Dedifferentiated amniotic fluid mesenchymal stem cell (primary cell): ENCODE data around the gene ISM1.

Experiments used
- DNase-seq: peaks from one replicate; pipeline ENCODE4 v3.0.0-alpha.2; 2016; ENCODE audit errors: extremely low spot score

ISM1 gene

GRCh38 chr20:13256606-13257005 is 35.5 kb downstream of the ISM1 start:
- DNase-seq, result no peak

- DNase-seq, result no peak
Observed at GRCh38 chr20:13259921-13260320, 38.8 kb downstream of the ISM1 start.

- no peak for DNase-seq
Observed at GRCh38 chr20:13260650-13261279, 39.7 kb downstream of the ISM1 start.

- DNase-seq, result no peak
Observed at GRCh38 chr20:13261460-13262301, 40.6 kb downstream of the ISM1 start.

GRCh38 chr20:13262302-13262650 is 41.2 kb downstream of the ISM1 start:
- DNase-seq, result no peak

GRCh38 chr20:13262671-13263360 is 41.7 kb downstream of the ISM1 start:
- DNase-seq, result no peak

GRCh38 chr20:13263451-13263850 is 42.4 kb downstream of the ISM1 start:
- DNase-seq, result no peak

- no peak for DNase-seq
Observed at GRCh38 chr20:13264907-13265306, 43.8 kb downstream of the ISM1 start.

- DNase-seq, result no peak
Observed at GRCh38 chr20:13265941-13266340, 44.9 kb downstream of the ISM1 start.

- DNase-seq, result no peak
Observed at GRCh38 chr20:13267231-13267630, 46.2 kb downstream of the ISM1 start.

- DNase-seq, result no peak
Observed at GRCh38 chr20:13268953-13269352, 47.9 kb downstream of the ISM1 start.

- no peak for DNase-seq
Observed at GRCh38 chr20:13270211-13270610, 49.1 kb downstream of the ISM1 start.

GRCh38 chr20:13271098-13271497 is 50.0 kb downstream of the ISM1 start:
- DNase-seq, result no peak

- DNase-seq, result no peak
Observed at GRCh38 chr20:13271977-13272975, 51.2 kb downstream of the ISM1 start.

- no peak for DNase-seq
Observed at GRCh38 chr20:13274275-13274861, 53.3 kb downstream of the ISM1 start.

GRCh38 chr20:13276945-13277541 is 56.0 kb downstream of the ISM1 start:
- no peak for DNase-seq

- peak; percentile 55 for DNase-seq
Observed at GRCh38 chr20:13277663-13278295, 56.7 kb downstream of the ISM1 start.

- DNase-seq, result no peak
Observed at GRCh38 chr20:13278812-13279570, 57.9 kb downstream of the ISM1 start.

GRCh38 chr20:13280609-13281324 is 59.7 kb downstream of the ISM1 start:
- no peak for DNase-seq
